ENCODE data around the gene ATXN7L3B. TPM values are rescaled to one million over a fixed set of nuclear protein-coding genes. Genes with fewer than 3 reads are reported as not detected.

ATXN7L3B gene
- total and polyA plus RNA-seq, 2 donors (not counting 3 experiments of a cell fraction or from before 2014, with no cell fraction given): 18.1 to 25.0 TPM

GRCh38 chr12:74541074-74541473, 3.4 kb downstream of the ATXN7L3B start:
- Histone ChIP-seq H3K79me2 (ENCODE audit: control insufficient read depth, insufficient read depth, low read length) (peaks cover 43% of the 10 kb centered on the region), H3K36me3 (ENCODE audit: control insufficient read depth in 2 of 2, extremely low read depth in 1 of 2, insufficient read depth in 2 of 2, low read length in 2 of 2) (no peaks in the 10 kb centered on the region), H3K9me1 (replicated peaks; ENCODE audit: control insufficient read depth, extremely low read depth, insufficient read depth, low read length) (no peaks in the 10 kb centered on the region), H2AFZ (ENCODE audit: low read depth, low read length) (no peak overlapping the region), H3K27ac (ENCODE audit: insufficient read depth, low read depth, low read length) (no peak overlapping the region), H3K9me3 (replicated peaks; ENCODE audit: control insufficient read depth, insufficient read depth, low read length) (no peaks in the 10 kb centered on the region), H3K4me3 (replicated peaks in 1 of 3; ENCODE audit: insufficient read depth in 1 of 3, low read depth in 1 of 3, low read length in 3 of 3) (no peak overlapping the region), H3K27me3 (ENCODE audit: control insufficient read depth in 2 of 2, insufficient read depth in 2 of 2, low read length in 2 of 2) (no peaks in the 10 kb centered on the region), H3K4me2 (ENCODE audit: insufficient read depth, low read length) (no peak overlapping the region), H3K4me1 (ENCODE audit: control insufficient read depth, extremely low read depth, insufficient read depth, low read length) (peaks cover 21% of the 10 kb centered on the region), H3K9ac (replicated peaks; ENCODE audit: extremely low read depth, insufficient read depth, low read length) (no peak overlapping the region), H4K20me1 (replicated peaks; ENCODE audit: control insufficient read depth, extremely low read depth, insufficient read depth, low read length) (peaks cover 4% of the 10 kb centered on the region)
- dilution Hi-C loops (cut with MboI; ENCODE audit: extremely low pct_ligation_motif_present, low sequenced_read_pairs): no loop called here
- DNase-seq (ENCODE audit: low read depth, low spot score) (no peak), FAIRE-seq (no peak)
- ChIA-PET POLR2A (no interaction called here), CTCF (no interaction called here)
- no peak for TF ChIP-seq JUN (IDR thresholded peaks at IDR 0.05; ENCODE audit: borderline replicate concordance, insufficient read depth, insufficient read length, low read depth)
- no peak for TF ChIP-seq POLR2A (IDR thresholded peaks at IDR 0.05; ENCODE audit: low read depth, low read length)
- TF ChIP-seq FOS (IDR thresholded peaks at IDR 0.05; ENCODE audit: borderline replicate concordance, insufficient read depth, low read length): no peak
- no peak for TF ChIP-seq MAX (IDR thresholded peaks at IDR 0.05; ENCODE audit: insufficient read depth, insufficient read length)
- TF ChIP-seq EZH2 (IDR thresholded peaks at IDR 0.05; ENCODE audit: borderline replicate concordance, low read depth, low read length, severe bottlenecking): no peak
- TF ChIP-seq POLR2AphosphoS5 (IDR thresholded peaks at IDR 0.05; ENCODE audit: insufficient read depth, low read depth, low read length): no peak
- no peak for TF ChIP-seq MYC (IDR thresholded peaks at IDR 0.05; ENCODE audit: low read depth, low read length)
- no peak for TF ChIP-seq GATA2 (IDR thresholded peaks at IDR 0.05; ENCODE audit: insufficient read depth, insufficient read length, low read depth, low read length)
- no peak for TF ChIP-seq CTCF (IDR thresholded peaks at IDR 0.05; ENCODE audit: extremely low read depth in 1 of 2, insufficient read depth in 1 of 2, low read depth in 1 of 2, low read length in 2 of 2)
- no TSS peak for BruUV-seq (replicated peaks)
- intact Hi-C loops (cut with micrococcal nuclease): no loop called here

Measured in endothelial cell of umbilical vein (primary cell).